ENCODE measurements around the gene GSG1.

- no peak for TF ChIP-seq CTCF (IDR thresholded peaks at IDR 0.05; ENCODE audit: low read depth, low read length)
- TF ChIP-seq POLR2A (IDR thresholded peaks at IDR 0.05; ENCODE audit: extremely low read depth, insufficient read length), result no peak
- TF ChIP-seq MAX (IDR thresholded peaks at IDR 0.05; ENCODE audit: low read depth, low read length), result no peak
These were observed 2.9 kb downstream of the GSG1 start for GRCh38 chr12:13100605-13100881.
